ENCODE measurements around the gene ECT2.

- no peak for TF ChIP-seq POLR2A (IDR thresholded peaks at IDR 0.05)
- TF ChIP-seq, protein P1, sequence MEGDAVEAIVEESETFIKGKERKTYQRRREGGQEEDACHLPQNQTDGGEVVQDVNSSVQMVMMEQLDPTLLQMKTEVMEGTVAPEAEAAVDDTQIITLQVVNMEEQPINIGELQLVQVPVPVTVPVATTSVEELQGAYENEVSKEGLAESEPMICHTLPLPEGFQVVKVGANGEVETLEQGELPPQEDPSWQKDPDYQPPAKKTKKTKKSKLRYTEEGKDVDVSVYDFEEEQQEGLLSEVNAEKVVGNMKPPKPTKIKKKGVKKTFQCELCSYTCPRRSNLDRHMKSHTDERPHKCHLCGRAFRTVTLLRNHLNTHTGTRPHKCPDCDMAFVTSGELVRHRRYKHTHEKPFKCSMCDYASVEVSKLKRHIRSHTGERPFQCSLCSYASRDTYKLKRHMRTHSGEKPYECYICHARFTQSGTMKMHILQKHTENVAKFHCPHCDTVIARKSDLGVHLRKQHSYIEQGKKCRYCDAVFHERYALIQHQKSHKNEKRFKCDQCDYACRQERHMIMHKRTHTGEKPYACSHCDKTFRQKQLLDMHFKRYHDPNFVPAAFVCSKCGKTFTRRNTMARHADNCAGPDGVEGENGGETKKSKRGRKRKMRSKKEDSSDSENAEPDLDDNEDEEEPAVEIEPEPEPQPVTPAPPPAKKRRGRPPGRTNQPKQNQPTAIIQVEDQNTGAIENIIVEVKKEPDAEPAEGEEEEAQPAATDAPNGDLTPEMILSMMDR (IDR thresholded peaks at IDR 0.05) = no peak
These were observed 104.5 kb downstream of the ECT2 start for GRCh38 chr3:172855037-172855436.
